B cell (primary cell): ENCODE results near the gene PACC1.

ENCODE experiments used
- CTCF ChIP-seq: fragments of 200-600 bp; IDR thresholded peaks from one replicate; pipeline ENCODE4 v1.8.0; 2022; ENCODE audit warnings: antibody characterized with exemption, mild to moderate bottlenecking
- EZH2 ChIP-seq: IDR thresholded peaks from 2 replicates; pipeline ENCODE4 v1.6.1; 2012; ENCODE audit warnings: borderline replicate concordance, low read depth, mild to moderate bottlenecking, moderate library complexity, low read length; ENCODE audit not compliant: insufficient read depth, poor library complexity, severe bottlenecking

GRCh38 chr1:212434992-212435391 lies 20.3 kb upstream of the PACC1 start:
- TF ChIP-seq CTCF (no peak), EZH2 (no peak)
